Muscle layer of duodenum (tissue), 2 donors: ENCODE data around the gene MED9.
"Not testable (repeated sequence)": the region's sequence is repeated elsewhere in the genome, so short reads cannot be mapped to it uniquely, and the experiment has no call there.

Experiments
- H3K27ac ChIP-seq: one replicate; pipeline ENCODE4 v1.7.0; 2013; ENCODE audit warnings: mild to moderate bottlenecking, low read length
- H3K27me3 ChIP-seq: one replicate; pipeline ENCODE4 v1.7.0; 2013; ENCODE audit warnings: low read depth, mild to moderate bottlenecking, control low read depth, low read length
- H3K36me3 ChIP-seq, 2 donors: one replicate each; pipeline ENCODE4 v1.7.0; 2013; ENCODE audit warnings: low read length in 2 of 2, control low read depth in 1 of 2, mild to moderate bottlenecking in 1 of 2; ENCODE audit not compliant: insufficient read depth in 2 of 2, control insufficient read depth in 1 of 2
- H3K4me1 ChIP-seq, 2 donors: one replicate each; pipeline ENCODE4 v1.7.0; 2013; ENCODE audit warnings: low read length in 2 of 2, mild to moderate bottlenecking in 2 of 2, control low read depth in 1 of 2, moderate library complexity in 1 of 2; ENCODE audit not compliant: insufficient read depth in 2 of 2, control insufficient read depth in 1 of 2
- H3K4me3 ChIP-seq, 2 donors: one replicate each; pipeline ENCODE4 v1.7.0; 2013; ENCODE audit warnings: low read length in 2 of 2, low read depth in 1 of 2, mild to moderate bottlenecking in 1 of 2
- H3K9me3 ChIP-seq, 2 donors: one replicate each; pipeline ENCODE4 v1.7.0; 2013; ENCODE audit warnings: low read length in 2 of 2, control low read depth in 1 of 2, mild to moderate bottlenecking in 1 of 2; ENCODE audit not compliant: control insufficient read depth in 1 of 2
- donor health status: healthy.

Gene MED9, protein sequence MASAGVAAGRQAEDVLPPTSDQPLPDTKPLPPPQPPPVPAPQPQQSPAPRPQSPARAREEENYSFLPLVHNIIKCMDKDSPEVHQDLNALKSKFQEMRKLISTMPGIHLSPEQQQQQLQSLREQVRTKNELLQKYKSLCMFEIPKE

DNA sequence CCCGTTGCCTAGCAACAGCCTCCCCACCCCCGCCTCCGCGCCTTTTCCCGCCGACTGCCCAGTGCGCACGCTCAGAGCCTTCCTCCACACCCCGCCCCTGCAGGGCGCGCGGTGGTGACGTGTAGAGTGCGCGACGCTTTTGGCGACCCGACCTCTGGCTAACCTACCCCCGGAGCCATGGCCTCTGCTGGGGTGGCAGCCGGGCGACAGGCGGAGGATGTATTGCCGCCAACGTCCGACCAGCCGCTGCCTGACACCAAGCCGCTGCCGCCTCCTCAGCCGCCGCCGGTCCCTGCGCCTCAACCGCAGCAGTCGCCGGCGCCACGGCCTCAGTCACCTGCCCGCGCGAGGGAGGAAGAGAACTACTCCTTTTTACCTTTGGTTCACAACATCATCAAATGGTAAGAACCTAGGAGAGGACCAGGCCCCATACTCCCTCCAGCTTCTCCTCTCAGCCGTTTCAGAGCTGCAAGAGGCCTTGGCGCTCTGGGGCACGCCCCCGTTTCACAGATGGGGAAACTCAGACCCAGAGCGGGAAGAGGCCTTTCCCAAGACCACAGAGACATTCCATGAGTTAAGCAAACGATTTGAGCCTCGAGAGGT is at the start of gene MED9:
Gene MED9, plus strand, starts transcription at position 136 of the 603 bp plus-strand sequence. Its CDS starts 42 bp downstream, at position 178.
- Histone ChIP-seq H3K36me3 (no peaks in the 10 kb centered on the region), H3K27me3 (peaks cover 3% of the 10 kb centered on the region), H3K4me1 (peaks cover 0 to 34% of the 10 kb centered on the region in 2 donors), H3K27ac (peak within 1 kb of the TSS; percentile 81), H3K4me3 (peak within 1 kb of the TSS; percentile 88 to 97), H3K9me3 (no peaks in the 10 kb centered on the region)

DNA sequence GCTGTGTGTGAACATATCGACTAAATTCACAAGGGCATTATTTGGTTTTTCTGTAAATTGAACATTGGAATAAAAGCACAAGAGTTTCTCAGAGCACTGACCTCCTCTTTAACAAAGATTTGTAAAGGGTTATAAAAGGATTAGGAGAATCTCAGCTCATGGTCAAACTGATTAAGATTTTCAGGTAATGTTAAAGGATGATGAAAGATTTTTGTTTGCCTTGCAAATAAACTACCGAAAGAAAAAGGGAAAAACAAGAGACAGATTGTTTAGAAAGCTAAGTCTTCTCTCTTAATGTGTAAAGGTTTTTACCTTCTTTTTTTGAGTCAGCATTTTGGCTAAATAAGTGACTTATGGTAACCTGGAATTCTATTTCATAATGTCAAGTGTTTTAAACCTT is 47.6 kb upstream of the MED9 start:
- no peaks in the 10 kb centered on the region for H3K9me3 ChIP-seq
- H3K4me3 ChIP-seq: no peak overlapping the region
- H3K27me3 ChIP-seq: no peaks in the 10 kb centered on the region
- no peaks in the 10 kb centered on the region for H3K4me1 ChIP-seq
- H3K36me3 ChIP-seq: no peaks in the 10 kb centered on the region
- H3K27ac ChIP-seq: no peak overlapping the region

DNA sequence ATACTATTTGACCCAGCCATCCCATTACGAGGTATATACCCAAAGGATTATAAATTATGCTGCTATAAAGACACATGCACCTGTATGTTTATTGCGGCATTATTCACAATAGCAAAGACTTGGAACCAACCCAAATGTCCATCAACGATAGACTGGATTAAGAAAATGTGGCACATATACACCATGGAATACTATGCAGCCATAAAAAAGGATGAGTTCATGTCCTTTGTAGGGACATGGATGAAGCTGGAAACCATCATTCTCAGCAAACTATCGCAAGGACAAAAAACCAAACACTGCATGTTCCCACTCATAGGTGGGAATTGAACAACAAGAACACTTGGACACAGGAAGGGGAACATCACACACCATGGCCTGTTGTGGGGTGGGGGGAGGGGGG is 45.9 kb upstream of the MED9 start:
- H3K4me3 ChIP-seq, H3K4me1 ChIP-seq, H3K36me3 ChIP-seq, H3K27me3 ChIP-seq, H3K27ac ChIP-seq, H3K9me3 ChIP-seq: not testable (repeated sequence)

DNA sequence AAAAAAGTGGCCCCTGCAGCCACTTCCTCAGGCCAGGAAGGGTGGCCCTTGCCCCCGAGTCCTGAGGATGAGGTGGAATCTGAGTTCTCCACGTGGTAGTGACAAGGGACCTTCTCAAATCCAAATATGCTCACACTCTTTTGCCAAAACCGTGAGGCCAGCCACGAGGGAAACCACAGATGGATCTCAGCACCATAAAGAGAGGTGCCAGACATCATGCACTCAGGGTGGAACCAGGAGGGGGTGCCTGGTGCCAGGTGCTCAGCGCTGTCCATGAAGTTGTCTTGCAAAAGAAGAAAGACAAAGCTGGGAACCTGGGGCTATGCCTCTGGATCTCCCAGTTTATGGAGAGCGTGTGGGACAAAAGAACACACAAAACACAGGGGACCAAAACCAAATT is 45.2 kb upstream of the MED9 start:
- Histone ChIP-seq H3K27me3 (no peaks in the 10 kb centered on the region), H3K36me3 (no peaks in the 10 kb centered on the region), H3K9me3 (no peaks in the 10 kb centered on the region), H3K4me1 (no peaks in the 10 kb centered on the region), H3K27ac (no peak overlapping the region), H3K4me3 (no peak overlapping the region)

DNA sequence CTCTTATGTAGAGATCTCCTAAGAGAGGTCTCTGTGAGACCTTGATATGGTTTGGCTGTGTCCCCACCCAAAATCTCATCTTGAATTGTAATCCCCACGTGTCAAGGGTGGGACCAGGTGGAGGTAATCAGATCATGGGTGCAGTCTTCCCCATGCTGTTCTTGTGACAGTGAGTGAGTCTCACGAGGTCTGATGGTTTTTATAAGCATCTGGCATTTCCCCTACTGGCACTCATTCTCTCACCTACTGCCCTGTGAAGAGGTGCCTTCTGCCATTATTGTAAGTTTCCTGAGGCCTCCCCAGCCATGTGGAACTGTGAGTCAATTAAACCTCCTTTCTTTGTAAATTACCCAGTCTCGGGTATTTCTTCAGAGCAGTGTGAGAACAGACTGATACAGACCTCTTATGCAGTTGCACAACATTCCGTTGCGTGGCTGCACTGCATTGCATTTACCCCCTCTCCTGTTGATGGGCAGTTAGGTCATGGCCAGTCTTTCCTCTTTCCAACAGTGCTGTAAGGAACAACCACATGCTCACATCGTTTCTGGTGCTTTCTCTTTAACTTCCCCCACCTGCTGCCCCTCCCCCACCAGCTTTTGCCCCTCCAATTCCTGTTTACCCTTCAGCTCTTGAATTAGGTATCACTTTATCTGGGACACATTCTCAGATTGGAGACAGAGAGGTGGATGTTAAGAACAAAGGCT is 43.6 kb upstream of the MED9 start:
- Histone ChIP-seq H3K27me3 (no peaks in the 10 kb centered on the region), H3K36me3 (no peaks in the 10 kb centered on the region), H3K9me3 (no peaks in the 10 kb centered on the region), H3K27ac (no peak overlapping the region), H3K4me3 (no peak overlapping the region), H3K4me1 (no peaks in the 10 kb centered on the region)

DNA sequence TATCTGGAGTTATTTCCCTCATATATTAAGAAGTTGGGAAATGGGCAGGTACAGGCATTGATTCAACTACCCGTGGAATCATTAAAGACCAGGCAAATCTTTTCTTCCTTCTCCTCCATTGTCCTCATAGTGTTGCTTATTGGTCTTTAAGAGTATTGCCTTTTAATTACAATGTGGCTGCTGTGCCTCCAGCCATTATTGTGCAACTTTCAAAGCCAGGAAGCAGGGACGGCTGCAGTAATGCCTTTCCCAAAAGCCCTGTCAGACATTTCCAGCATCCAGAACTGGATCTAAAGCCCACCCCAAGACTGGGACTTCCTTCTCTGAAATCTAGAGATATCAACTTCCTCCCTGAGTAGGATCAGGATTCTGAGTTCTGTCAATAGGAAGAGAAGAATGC is 42.3 kb upstream of the MED9 start:
- Histone ChIP-seq H3K27ac (no peak overlapping the region), H3K9me3 (no peaks in the 10 kb centered on the region), H3K36me3 (no peaks in the 10 kb centered on the region), H3K4me3 (no peak overlapping the region), H3K4me1 (no peaks in the 10 kb centered on the region), H3K27me3 (no peaks in the 10 kb centered on the region)

DNA sequence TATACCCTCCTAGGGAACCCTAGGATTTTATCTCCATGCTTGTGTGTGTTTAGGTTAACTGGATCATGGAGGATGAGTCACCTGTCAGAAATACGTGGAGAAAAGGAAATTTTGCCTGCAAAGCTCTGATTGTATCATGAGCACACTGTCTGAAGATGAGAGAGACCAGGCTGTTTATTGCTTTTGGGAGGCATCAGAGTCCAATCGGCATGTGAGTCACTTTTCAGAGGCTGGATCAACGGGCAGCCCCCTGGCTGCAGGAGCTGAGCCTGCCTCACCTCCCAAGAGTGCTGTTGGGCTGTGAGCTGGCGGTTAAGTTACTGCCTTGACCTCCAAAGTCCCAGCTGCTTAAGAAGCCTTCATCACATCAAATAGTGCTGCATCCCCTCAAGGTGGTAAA is 41.5 kb upstream of the MED9 start:
- Histone ChIP-seq H3K36me3 (no peaks in the 10 kb centered on the region), H3K4me1 (no peaks in the 10 kb centered on the region), H3K4me3 (no peak overlapping the region), H3K27ac (no peak overlapping the region), H3K27me3 (no peaks in the 10 kb centered on the region), H3K9me3 (no peaks in the 10 kb centered on the region)

DNA sequence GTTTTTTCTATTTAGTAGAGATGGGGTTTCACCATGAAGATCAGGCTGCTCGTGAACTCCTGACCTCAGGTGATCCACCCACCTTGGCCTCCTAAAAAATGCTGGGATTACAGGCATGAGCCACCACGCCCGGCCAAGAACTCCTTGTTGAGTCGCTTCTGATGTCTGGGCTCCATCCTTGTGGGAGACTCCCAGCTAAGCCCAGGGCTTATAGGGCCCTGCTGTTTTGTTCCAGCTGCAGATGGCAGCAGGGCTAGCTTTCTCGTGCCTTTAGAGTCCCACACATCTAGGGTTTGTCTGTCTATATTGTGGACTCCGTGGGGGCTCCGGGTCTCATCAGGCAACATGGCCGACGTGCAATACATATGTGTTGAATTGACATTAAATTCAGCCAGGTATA is 39.3 kb upstream of the MED9 start:
- no peaks in the 10 kb centered on the region for H3K36me3 ChIP-seq
- H3K27ac ChIP-seq: no peak overlapping the region
- no peak overlapping the region for H3K4me3 ChIP-seq
- H3K27me3 ChIP-seq: no peaks in the 10 kb centered on the region
- H3K4me1 ChIP-seq: no peaks in the 10 kb centered on the region
- H3K9me3 ChIP-seq: no peaks in the 10 kb centered on the region

DNA sequence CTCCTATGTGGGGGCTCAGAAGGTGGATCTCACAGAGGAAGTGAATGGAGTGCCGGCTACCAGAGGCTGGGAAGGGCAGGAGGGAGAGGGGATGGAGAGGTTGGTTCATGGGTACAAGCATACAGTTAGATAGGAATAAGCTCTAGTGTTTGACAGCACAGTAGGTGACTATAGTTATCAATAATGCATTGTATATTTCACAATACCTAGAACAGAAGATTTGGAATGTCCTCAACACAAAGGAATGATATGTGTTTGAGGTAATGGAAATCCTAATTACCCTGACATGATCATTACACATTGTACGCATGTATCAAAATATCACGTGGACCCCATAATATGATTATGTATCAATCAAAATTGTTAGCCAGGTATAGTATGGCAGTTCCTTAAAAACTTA is 38.9 kb upstream of the MED9 start:
- H3K4me1 ChIP-seq: no peaks in the 10 kb centered on the region
- no peak overlapping the region for H3K27ac ChIP-seq
- no peaks in the 10 kb centered on the region for H3K9me3 ChIP-seq
- H3K4me3 ChIP-seq: no peak overlapping the region
- H3K36me3 ChIP-seq: no peaks in the 10 kb centered on the region
- no peaks in the 10 kb centered on the region for H3K27me3 ChIP-seq

DNA sequence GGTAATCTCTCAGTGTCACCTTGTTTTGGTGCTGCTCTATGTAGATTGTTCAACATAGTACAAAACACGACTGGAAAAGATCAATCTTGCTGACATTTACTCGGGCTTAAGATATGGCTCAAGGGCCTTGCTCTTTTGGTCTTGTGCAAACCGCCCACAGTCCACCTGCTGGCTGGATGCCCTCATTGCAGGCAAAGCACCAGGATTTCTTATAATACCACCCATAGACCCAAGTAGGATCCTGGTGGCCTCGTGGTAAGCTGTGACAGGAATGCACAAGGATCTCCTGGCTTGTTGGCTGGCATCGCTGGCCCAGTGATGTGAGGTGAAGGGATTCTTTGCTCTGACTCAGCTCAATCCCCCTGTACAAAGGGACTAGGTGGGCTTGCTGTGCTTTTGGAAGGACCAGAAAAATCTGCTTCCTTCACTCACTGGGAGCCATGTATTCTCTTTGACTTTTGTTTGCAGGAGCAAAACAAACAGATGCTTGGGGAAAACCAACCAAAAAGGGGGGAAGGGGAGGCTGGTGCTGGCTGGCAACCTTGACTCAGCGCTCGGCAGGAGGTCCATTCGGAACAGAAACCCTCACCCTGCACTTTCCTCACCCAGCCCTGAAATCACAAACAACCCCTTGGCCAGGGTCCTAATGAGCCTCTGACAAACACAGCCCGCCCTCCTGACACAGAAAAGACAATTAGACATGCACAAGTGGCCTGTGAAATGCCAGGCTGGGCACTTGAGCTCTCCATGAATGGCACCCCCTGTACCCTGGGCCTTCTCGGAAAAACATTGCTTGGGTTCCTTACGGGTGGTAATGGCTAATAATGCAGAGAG is 36.6 kb upstream of the MED9 start:
- H3K36me3 ChIP-seq: no peaks in the 10 kb centered on the region
- H3K4me1 ChIP-seq: no peaks in the 10 kb centered on the region
- H3K27ac ChIP-seq: no peak overlapping the region
- H3K27me3 ChIP-seq: no peaks in the 10 kb centered on the region
- no peak overlapping the region for H3K4me3 ChIP-seq
- no peaks in the 10 kb centered on the region for H3K9me3 ChIP-seq

DNA sequence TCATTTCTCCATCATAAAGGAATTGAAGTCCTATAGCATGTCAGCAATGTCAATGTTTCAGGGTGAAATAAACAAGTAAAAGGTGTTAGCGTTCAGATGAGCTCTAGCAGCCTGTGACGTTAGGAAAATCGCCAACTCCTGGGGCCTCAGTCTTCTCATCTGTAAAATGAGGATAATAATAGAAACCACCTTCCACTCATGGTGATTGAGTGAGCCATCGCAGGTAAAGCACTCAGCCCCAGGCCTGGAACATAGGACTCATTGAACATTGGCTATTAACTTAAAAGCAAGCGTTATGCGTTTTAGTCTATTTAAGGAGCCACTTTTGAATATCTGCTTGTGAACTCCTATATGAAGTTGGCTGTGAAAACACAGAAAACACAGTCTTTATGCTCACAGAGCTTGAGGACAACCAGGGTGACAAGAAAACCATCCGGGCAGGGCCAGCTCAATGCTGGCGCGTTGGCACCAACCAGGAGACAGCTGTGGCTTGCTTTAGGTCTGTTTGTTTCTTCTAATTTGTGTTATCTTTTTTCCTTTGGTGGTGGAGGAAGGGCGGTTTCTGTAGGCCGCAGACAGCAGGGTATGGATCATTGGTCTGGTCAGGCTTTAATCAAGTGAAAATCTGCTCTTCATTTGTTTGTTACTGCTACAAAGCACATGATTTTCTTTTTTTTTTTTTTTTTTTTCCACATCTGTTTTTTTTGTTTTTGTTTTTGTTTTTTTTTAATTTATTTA is 35.7 kb upstream of the MED9 start:
- Histone ChIP-seq H3K27ac (no peak overlapping the region), H3K4me1 (no peaks in the 10 kb centered on the region), H3K4me3 (no peak overlapping the region), H3K9me3 (no peaks in the 10 kb centered on the region), H3K27me3 (no peaks in the 10 kb centered on the region), H3K36me3 (no peaks in the 10 kb centered on the region)
